Astrocyte of the spinal cord (primary cell): ENCODE results near the gene UST.

Experiments used
- DNase-seq: peaks from one replicate; pipeline ENCODE4 v3.0.0; 2011; ENCODE audit warnings: low read depth, low spot score
- H3K4me3 ChIP-seq: 2 replicates; pipeline ENCODE4 v1.5.1; 2011; ENCODE audit warnings: low read depth, mild to moderate bottlenecking, low read length, moderate library complexity
- in situ Hi-C: cut with HindIII; loops from 2 replicates; pipeline ENCODE4 v1.10.0; 2017; ENCODE audit warnings: low sequenced_read_pairs
- TF ChIP-seq, protein P1 (sequence below): IDR thresholded peaks from 2 replicates; pipeline ENCODE4 v1.5.1; 2012; ENCODE audit warnings: low read depth, mild to moderate bottlenecking, low read length, inconsistent platforms

Gene UST

DNA sequence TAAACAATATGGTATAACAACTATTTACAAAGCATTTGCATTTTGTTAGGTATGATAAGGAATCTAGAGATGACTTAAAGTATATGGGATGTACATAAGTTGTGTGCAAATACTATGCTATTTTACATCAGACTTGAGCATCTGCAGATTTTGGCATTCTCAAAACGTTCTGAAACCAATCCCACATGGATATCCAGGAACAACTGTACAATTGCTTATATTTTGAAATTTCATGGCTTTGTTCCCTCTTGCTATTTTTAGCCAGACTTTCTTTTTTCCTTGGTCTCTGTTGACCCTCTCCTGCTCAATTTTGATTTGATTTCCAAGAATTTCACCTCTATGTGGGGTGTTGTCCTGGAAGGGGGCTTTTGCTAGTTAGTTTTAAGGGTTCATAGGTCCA is 32.9 kb upstream of the UST start:
- TF ChIP-seq, protein P1, sequence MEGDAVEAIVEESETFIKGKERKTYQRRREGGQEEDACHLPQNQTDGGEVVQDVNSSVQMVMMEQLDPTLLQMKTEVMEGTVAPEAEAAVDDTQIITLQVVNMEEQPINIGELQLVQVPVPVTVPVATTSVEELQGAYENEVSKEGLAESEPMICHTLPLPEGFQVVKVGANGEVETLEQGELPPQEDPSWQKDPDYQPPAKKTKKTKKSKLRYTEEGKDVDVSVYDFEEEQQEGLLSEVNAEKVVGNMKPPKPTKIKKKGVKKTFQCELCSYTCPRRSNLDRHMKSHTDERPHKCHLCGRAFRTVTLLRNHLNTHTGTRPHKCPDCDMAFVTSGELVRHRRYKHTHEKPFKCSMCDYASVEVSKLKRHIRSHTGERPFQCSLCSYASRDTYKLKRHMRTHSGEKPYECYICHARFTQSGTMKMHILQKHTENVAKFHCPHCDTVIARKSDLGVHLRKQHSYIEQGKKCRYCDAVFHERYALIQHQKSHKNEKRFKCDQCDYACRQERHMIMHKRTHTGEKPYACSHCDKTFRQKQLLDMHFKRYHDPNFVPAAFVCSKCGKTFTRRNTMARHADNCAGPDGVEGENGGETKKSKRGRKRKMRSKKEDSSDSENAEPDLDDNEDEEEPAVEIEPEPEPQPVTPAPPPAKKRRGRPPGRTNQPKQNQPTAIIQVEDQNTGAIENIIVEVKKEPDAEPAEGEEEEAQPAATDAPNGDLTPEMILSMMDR: no peak
- in situ Hi-C loops: no loop called here
- H3K4me3 ChIP-seq: no peak overlapping the region
- DNase-seq: no peak

DNA sequence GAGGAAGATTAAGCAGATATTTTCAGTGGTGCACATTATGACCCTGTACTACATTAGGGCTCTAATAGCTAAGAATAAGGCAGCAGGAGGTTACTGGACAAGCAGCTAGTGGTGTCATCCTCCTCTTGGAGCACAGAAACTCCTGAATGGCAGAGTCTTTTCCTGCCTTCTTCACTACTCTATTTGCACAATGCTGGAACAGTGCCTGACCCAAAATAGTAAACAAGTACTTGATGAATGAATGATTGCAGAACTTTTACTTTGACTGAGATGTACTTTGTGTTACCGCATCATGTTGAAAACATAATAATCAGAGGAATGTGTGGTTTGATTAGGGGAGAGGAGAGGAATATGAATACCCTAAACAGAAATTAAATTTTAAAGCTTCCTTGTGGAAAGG is 30.0 kb upstream of the UST start:
- no peak for DNase-seq
- H3K4me3 ChIP-seq: no peak overlapping the region
- in situ Hi-C loops: no loop called here
- TF ChIP-seq, protein P1: no peak

DNA sequence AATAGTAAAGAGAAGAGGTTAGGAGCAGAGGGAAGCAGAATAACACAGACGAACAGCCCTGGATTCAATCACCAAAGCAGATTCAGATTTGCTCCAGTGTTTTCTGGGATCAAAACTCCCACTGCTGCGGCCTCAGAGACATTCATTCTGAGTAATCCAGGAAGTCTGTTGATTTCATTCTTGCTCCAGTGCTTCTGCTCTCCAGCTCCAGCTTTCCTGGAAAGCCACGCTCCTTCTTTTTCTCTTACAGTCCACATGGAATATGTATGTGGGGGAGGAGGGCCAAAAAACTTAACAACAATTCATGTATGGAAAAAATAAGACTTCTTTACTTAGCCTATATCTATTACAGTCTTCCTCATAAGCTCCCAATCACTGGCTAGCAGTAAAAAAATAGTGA is 26.4 kb upstream of the UST start:
- TF ChIP-seq, protein P1: no peak
- in situ Hi-C loops: no loop called here
- DNase-seq: peak; percentile 48
- no peak overlapping the region for H3K4me3 ChIP-seq

DNA sequence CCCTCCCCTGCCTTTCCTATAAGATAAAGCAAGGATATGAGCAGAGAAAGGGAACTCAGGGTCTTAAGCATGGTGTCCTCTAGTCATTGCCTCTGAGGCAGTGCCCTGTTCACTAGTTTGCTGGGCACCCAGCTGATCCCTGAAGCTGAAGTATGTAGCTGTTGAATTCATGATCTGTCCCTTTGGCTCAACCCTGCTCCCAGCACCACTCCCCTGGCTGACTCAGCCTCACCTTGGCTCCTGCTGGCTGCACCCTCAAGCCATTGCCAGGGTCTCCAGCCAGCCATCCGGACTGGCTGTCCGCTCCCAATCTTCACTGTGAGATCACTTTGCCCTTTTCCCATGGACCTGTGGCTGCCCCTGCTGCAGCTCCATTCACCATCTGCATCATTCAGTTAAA is 25.9 kb upstream of the UST start:
- no peak overlapping the region for H3K4me3 ChIP-seq
- TF ChIP-seq, protein P1: no peak
- in situ Hi-C loops: no loop called here
- DNase-seq: no peak

DNA sequence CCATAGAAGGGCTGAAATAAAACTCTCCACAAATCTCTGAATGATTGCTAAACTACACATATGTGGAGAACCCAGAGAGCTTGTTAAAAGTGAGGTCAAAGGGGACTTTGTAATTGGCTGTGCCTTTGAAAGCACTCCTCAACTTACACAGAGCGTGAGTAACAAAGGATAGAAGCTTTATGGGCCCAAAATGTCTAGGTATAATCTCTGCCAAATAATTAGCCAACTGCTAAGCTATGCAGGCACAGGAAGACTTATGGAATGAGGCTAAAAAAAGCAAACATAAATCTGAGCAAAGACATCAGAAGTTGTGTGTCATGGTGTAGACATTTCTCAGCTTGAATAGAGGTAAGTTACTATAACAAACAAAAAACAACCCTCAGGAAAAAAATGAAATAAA is 23.3 kb upstream of the UST start:
- in situ Hi-C loops: no loop called here
- TF ChIP-seq, protein P1: no peak
- no peak overlapping the region for H3K4me3 ChIP-seq
- DNase-seq: peak; percentile 87

DNA sequence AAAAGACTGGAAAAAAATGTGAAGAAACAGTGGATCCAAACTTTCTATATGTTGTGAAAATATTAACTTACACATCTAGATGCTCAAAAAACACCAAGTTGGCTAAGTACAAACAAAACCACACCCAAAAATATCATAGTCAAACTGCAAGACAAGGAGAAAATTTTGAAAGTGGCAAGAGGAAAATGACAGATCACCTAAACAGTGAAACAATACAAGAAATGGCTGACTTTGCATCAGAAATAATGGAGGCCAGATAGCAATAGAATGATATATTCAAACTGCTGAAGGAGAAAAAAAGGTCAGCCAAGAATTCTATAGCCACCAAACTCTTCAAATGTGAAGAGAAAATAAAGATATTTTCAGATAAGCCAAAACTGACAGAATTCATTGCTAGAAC is 22.4 kb upstream of the UST start:
- in situ Hi-C loops: no loop called here

More for the DNA sequence above, 22.4 kb upstream of the UST start:
- H3K4me3 ChIP-seq: no peak overlapping the region
- DNase-seq: no peak
- TF ChIP-seq, protein P1: no peak
